OCI-LY7 (cell line): ENCODE results near the gene MKRN3.

Experiments
- EZH2phosphoT487 ChIP-seq: fragments of 200-600 bp; sonication (generic); IDR thresholded peaks from 2 replicates; pipeline ENCODE4 v1.6.1; 2018; ENCODE audit warnings: low read depth, borderline replicate concordance, mild to moderate bottlenecking, mixed run types, antibody characterized with exemption, low read length, moderate library complexity, mixed read lengths
- TF ChIP-seq, protein P1 (sequence below): fragments of 200-600 bp; sonication (generic); conservative IDR thresholded peaks from 2 replicates; pipeline ENCODE4 v1.5.1; 2014; ENCODE audit warnings: mild to moderate bottlenecking, antibody characterized with exemption, low read length, moderate library complexity, mixed read lengths

DNA sequence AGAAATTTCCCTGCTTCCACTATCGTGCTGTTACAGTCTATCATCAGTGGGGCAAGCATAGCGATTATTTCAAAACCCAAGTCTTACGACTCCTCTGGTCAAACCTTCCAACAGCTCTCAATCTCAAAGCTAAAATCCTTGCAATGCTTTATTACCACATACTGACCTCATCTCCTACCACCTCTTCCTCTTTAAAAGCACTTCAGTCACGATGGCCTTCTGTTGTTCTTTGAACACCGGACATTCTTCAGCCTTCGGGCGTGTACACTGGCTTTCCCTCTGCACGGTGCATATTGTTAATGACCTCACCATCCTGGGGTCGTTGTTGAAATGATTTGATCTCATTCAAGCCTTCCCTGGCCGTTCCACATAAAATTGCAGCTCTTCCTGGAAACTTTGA lies 51.1 kb downstream of the MKRN3 start:
- TF ChIP-seq, protein P1, sequence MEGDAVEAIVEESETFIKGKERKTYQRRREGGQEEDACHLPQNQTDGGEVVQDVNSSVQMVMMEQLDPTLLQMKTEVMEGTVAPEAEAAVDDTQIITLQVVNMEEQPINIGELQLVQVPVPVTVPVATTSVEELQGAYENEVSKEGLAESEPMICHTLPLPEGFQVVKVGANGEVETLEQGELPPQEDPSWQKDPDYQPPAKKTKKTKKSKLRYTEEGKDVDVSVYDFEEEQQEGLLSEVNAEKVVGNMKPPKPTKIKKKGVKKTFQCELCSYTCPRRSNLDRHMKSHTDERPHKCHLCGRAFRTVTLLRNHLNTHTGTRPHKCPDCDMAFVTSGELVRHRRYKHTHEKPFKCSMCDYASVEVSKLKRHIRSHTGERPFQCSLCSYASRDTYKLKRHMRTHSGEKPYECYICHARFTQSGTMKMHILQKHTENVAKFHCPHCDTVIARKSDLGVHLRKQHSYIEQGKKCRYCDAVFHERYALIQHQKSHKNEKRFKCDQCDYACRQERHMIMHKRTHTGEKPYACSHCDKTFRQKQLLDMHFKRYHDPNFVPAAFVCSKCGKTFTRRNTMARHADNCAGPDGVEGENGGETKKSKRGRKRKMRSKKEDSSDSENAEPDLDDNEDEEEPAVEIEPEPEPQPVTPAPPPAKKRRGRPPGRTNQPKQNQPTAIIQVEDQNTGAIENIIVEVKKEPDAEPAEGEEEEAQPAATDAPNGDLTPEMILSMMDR = no peak
- no peak for TF ChIP-seq EZH2phosphoT487
